HG02678 (cell line): ENCODE measurements around the gene SORT1.
"Not testable (repeated sequence)": the region's sequence is repeated elsewhere in the genome, so short reads cannot be mapped to it uniquely, and the experiment has no call there.

Source experiments
- ATAC-seq: cut with Tn5 transposase; IDR thresholded peaks from one replicate; pipeline ENCODE4 v1.9.1; 2021; ENCODE audit warnings: mild to moderate bottlenecking, moderate library complexity; ENCODE audit not compliant: unreplicated experiment

Gene SORT1

GRCh38 chr1:109350182-109350581 lies 47.5 kb downstream of the SORT1 start:
- ATAC-seq = no peak

- ATAC-seq = no peak
Measured at GRCh38 chr1:109347511-109347910, 50.2 kb downstream of the SORT1 start.

DNA sequence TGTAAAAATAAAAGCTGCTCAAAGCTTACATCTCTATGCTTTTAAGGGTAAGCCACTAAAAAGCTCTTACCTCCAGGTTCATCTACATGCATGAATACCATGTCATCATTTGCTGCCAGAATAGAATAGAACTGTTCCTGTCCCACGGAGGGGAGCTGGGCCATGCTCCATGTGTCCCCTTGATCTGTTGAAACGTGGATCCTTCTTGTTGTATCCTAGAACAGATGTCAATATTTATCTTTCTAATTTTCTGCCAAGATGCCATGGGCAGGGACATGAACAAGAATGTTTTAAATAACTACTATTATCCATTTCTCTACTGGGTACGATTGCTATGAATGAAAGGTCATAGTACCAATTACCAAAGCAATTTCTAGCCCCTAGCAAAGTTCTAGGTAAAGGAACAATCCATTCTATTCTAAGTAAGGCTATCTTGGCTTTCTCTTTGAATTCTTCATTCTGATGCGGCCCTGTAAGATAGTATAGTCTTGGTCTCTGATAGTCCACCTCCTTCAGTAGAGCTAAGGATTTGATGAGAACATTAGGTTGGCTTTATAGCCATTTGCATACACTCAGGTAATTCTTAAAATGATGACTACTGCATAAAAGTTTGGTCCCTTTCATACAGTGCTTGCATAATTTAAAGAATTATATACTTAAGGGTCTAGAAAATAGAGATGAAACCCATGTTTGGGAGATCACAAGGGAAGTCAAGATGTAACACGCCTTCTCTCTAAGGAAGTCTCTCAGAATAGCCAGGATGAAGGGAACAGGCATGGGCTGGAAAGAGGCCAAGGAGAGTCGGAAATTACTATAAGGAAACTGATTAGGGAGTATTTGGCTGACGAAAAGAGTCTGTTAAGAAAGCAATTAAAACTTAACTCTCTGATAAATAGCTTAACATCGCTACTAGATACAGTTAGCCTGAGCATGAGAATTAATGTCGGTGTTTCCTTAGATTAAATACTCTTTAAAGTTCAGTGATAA lies 55.5 kb downstream of the SORT1 start:
- no peak for ATAC-seq

- ATAC-seq = no peak
Measured at GRCh38 chr1:109338608-109339007, 59.1 kb downstream of the SORT1 start.

- no peak for ATAC-seq
Measured at GRCh38 chr1:109338091-109338490, 59.6 kb downstream of the SORT1 start.

GRCh38 chr1:109335091-109335490 lies 62.6 kb downstream of the SORT1 start:
- ATAC-seq = no peak

- ATAC-seq = no peak
Measured at GRCh38 chr1:109331113-109331512, 66.6 kb downstream of the SORT1 start.

DNA sequence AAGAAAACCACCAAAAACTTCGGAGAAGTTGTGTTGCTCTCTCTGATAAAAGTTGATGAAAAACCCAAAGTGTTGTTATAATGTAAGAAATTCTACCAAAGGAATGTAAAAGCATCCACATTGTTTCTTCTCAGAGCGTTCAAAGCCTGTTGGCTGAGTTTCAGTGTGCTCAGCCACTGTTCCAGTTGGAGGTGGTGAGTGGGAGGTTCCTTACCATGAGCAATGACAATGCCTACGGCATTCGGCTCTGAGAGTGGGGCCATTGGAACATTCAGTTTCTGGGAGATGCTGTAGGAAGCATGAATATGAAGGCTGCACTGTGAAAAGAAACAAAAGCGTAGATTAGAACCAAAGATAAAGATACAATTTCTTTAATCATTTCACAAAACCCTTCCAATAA lies 70.4 kb downstream of the SORT1 start:
- no peak for ATAC-seq

DNA sequence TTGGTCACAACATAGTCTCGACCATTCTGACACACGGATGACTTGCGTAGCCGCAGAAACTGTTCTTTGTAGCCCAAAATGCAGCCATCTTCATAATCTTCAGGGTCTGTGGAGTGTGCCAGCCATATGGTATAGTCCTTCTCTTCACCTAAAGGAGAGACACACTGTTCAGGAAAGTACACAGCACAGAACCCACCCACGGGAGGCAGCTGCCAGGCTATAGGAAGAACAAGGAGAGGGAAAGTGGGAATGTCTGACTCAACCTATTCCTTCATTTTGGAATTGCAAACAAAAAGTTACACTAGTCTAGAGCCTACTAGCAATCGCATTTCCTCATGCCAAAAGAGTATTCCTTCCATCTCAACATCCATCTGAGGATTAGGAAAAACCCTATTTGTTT lies 74.7 kb downstream of the SORT1 start:
- ATAC-seq = no peak

DNA sequence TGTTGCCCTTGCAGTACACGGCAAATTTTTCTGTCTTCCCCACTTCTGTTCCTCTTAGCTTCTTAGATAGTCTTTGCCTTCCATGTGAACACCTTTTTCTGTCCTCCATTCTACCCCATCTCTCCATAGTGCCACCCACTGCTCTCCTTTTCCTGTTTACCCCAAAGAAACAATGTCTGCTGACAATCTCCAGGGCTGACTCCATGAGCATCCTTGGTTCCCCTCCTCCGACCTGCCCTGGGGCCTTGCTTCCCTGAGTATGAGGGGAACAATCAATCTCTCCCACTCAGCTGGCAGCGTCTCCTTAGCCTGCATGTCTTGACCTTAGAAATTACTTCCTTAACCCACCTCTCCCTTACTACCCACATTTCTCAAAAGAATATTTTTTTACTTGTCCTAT lies 78.6 kb downstream of the SORT1 start:
- ATAC-seq = no peak

GRCh38 chr1:109316506-109316905 lies 81.2 kb downstream of the SORT1 start:
- no peak for ATAC-seq

DNA sequence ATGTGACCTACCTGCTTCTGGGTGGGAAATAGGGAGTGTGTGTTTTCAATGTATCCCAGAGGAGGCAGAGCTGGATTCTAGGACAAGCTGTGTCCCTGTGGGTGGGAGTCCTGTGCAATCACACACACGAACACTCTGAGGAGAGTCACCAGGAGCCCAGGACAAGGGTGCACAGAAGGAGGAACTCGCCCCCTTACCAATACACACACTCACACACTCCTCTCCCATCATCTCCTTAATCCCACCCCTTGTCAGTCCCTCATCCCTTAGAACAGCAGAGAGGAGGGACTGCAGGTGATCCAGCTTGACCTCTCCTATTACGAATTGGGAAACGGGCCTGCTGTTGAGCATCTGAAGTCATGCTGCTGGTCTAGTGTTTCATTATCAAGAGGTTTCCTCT lies 82.4 kb downstream of the SORT1 start:
- no peak for ATAC-seq

GRCh38 chr1:109314795-109315194 lies 82.9 kb downstream of the SORT1 start:
- ATAC-seq = no peak

DNA sequence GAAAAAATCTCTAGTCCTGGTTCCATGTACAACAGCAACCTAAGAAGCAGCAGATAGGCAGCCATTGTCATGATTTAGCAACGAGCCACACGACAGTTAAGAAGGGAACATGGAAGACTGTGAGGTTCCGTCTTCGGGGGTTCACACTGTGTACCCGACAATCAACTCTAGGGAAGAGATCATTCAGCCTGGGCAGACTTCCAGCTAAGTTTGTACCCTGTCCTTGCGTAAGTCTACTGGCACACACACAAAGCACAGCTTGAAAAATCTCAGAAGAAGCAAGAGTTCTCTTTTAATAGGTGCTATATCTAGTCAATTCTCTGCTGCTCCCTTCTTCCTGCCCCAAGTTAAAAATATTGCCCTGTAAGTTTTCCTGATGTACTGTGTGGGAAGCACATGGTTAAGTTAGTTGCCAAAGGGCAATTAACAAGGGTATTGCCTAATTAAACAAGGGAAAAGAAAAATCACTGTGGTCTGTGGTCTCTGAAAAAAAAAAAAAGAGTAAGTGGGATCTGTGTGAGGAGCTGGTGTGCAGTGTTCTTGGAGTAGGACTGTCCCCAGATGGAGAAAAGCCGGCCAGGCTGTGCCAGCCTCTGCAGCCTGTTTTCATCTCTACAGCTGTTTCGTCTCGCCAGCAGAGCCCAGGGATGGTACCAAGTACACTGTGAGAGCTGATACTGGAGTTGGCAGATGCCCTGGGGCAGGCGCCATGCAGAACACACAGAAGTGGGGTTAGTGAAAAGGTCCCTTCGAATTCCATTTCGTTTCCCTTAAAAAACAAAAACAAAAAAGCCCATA lies 84.5 kb downstream of the SORT1 start:
- ATAC-seq = no peak

DNA sequence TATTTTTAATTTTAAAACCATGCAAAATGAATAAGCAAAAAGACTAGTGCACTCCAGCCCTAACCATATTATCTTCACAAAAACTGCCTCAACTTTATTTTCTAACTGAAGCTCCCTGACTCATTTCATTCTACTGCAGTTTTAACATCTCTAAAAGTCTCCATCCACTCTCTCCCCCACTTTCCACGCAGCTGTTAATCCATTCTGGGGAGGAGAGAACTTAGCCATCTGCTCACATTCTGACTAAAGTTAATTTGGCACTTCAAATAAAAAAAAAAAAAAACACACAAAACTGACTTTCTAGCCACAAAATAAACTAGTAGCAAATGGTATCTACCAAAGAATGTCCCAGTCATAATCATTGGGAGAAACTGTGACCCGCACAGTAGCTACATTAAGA lies 85.5 kb downstream of the SORT1 start:
- no peak for ATAC-seq

DNA sequence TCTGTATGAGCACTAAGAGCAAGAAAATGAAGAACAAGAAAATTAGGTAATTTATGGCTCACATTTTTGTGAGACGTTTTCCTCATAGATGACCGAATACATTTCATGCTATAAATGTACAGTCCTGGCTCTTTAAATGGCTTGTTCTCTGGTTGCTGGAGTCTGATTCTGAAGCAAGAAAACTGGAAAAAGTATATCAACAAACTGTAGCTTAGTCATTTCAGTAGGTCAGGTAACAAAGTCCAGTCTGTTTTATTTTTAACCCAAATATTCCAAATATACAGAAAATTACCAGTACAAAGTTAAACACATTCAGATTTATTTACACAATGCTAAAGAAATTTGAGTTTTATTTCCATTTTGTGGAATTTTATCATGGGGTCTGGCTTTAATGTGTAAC lies 88.4 kb downstream of the SORT1 start:
- no peak for ATAC-seq

GRCh38 chr1:109307274-109308021 lies 90.3 kb downstream of the SORT1 start:
- no peak for ATAC-seq

DNA sequence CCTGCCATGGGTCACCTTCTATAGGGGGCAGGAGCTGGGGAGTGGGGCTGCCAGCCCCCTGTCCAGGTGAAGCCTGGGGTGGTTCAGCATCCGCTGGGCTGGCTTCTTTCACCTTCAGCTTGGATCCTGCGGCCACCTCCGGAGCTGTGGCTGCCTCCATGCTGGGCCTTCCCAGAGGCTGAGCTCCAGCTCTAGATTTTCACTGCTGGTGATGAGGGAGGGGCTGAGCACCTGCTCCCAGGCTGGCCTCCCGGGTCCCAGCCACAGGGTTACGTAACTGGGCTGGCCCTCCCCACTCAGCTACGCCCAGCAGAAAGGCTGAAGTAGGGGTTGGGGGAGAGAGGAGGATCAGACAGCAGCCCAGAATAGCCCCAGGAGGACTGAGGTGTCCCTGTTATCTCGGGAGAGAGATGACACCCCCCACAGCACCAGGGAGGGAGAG lies 90.9 kb downstream of the SORT1 start, which contains the start of gene MYBPHL:
Gene MYBPHL, minus strand, starts transcription at position 180 of the 442 bp plus-strand sequence. Its CDS starts 20 bp downstream, at position 160.
- no peak for ATAC-seq

DNA sequence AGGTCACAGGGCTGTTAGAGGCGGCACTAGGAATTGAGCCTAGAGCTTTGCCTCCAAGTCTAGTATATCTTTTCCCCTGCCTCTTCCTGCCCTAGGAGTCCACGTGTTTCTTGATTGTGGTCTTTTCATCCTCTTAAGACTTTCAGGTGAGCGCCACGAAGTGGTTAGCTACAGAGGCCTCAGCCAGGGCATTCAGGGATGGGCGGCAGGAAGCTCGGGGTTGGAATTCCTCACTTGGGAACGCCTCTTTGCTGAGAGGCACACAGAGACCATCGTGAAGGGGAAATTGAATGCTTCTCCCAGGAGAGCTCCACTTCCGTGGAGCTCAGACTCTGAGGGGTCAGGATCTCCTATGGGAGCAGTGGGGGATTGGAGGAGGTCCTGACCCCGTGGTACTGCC lies 91.7 kb downstream of the SORT1 start:
- ATAC-seq = not testable (repeated sequence)

DNA sequence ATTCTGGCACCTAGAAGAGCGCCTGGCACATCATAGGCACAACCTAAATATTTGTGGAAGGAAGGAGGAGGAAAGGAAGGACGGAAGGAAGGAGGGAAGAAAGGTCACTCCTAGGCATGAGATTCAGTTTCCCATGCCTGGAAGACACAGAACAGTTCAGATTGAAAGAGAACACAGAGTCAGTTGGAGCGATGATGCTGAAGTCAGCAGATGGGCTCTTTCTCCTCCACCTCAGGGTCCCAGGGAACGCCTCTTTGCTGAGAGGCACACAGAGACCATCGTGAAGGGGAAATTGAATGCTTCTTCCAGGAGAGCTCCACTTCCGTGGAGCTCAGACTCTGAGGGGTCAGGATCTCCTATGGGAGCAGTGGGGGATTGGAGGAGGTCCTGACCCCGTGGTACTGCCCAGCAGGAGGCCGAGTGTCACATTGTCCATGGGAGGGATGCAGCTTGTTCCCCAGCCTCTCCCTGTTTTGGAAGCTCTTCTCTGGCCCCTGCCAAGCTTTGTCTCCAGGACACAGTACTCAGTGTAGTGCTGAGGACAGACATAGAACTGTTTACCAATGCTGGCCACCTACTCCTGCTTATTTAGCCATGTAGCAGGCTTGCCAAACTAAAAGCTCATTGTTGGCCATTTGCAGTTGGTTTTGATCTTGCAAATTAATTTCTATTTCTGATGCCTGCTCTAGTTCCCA lies 93.3 kb downstream of the SORT1 start:
- ATAC-seq = no peak
